Calu3 (cell line): ENCODE results near the gene SH3RF3. TPM values are rescaled to one million over a fixed set of nuclear protein-coding genes. Genes with fewer than 3 reads are reported as not detected.

Experiments
- BruUV-seq: library from RNA; stranded (reverse); fragments of 400-500 nt; replicated peaks from 2 replicates; lab custom pipeline; 2021; lab: Mats Ljungman, UMichigan
- CTCF ChIA-PET: fragments of 300-600 bp; sonication (Branson Sonifier 250); formaldehyde crosslinking; loops from one replicate; lab custom pipeline; 2022; ENCODE audit warnings: antibody characterized with exemption; lab: Charles Lee
- DNase-seq: peaks from one replicate; pipeline ENCODE4 v3.0.0; 2022
- H3K27ac Mint-ChIP-seq: one replicate; pipeline ENCODE4 v1.8.0; 2022; ENCODE audit warnings: mixed read lengths; ENCODE audit not compliant: unreplicated experiment
- H3K27me3 Mint-ChIP-seq: one replicate; pipeline ENCODE4 v1.8.0; 2022; ENCODE audit warnings: mixed read lengths; ENCODE audit not compliant: unreplicated experiment
- H3K36me3 Mint-ChIP-seq: one replicate; pipeline ENCODE4 v1.8.0; 2022; ENCODE audit warnings: mild to moderate bottlenecking, moderate library complexity, mixed read lengths; ENCODE audit not compliant: insufficient read depth, unreplicated experiment
- H3K4me1 Mint-ChIP-seq: one replicate; pipeline ENCODE4 v1.8.0; 2022; ENCODE audit warnings: mild to moderate bottlenecking, low read depth, mixed read lengths; ENCODE audit not compliant: unreplicated experiment
- H3K4me3 Mint-ChIP-seq: one replicate; pipeline ENCODE4 v1.8.0; 2022; ENCODE audit warnings: mild to moderate bottlenecking, low read depth, moderate library complexity, mixed read lengths; ENCODE audit not compliant: unreplicated experiment
- H3K9me3 Mint-ChIP-seq: one replicate; pipeline ENCODE4 v1.8.0; 2022; ENCODE audit warnings: low read depth, mixed read lengths; ENCODE audit not compliant: unreplicated experiment
- CTCF ChIP-seq: fragments of 200-600 bp; IDR thresholded peaks from one replicate; pipeline ENCODE4 v1.8.0; 2022; ENCODE audit warnings: antibody characterized with exemption; ENCODE audit not compliant: unreplicated experiment
- intact Hi-C: fragments of 100-400 bp; cut with micrococcal nuclease; formaldehyde crosslinking; loops from one replicate; pipeline ENCODE4 v1.10.0; 2022; ENCODE audit not compliant: unreplicated experiment
- total RNA-seq: library from RNA; stranded (reverse); gene quantifications from 2 replicates; pipeline ENCODE4 v1.2.3, GENCODE V29; 2022

SH3RF3 gene
- total RNA-seq, 1 experiment from 2014 or later: 0.17 TPM

DNA sequence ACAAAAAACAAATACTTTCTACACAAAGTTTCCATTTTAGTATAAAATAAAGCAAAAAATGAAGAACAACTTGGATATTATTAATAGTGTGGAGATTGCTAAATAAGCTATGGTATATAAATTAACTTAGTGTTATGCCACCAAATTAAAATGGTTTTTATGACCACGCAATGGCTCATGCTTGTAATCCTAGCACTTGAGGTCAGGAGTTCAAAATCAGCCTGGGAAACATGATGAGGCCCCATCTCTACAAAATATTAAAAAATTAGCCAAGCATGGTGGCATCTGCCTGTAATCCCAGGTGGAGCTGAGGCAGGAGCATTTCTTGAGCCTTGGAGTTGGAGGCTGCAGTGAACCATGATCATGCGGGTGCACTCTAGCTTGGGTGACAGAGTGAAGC lies 108.8 kb downstream of the SH3RF3 start:
- no TSS peak for BruUV-seq

GRCh38 chr2:109238580-109238979 lies 109.6 kb downstream of the SH3RF3 start:
- Mint-ChIP-seq H3K36me3 (peaks cover 5% of the 10 kb centered on the region), H3K27ac (no peak overlapping the region), H3K4me1 (peaks cover 17% of the 10 kb centered on the region), H3K4me3 (no peak overlapping the region), H3K9me3 (no peaks in the 10 kb centered on the region), H3K27me3 (peaks cover 71% of the 10 kb centered on the region)
- CTCF ChIA-PET: interaction anchor here (1.8 kb wide), 1 partner anchor 13 kb away, joined by 4 read pairs; no protein-coding TSS in a partner anchor
- no peak for TF ChIP-seq CTCF
- DNase-seq: no peak
- no TSS peak for BruUV-seq
- intact Hi-C loops: no loop called here

More for the DNA sequence above, 108.8 kb downstream of the SH3RF3 start:
- DNase-seq: no peak
- no peak overlapping the region for H3K4me3 Mint-ChIP-seq
- peaks cover 10% of the 10 kb centered on the region for H3K4me1 Mint-ChIP-seq
- CTCF ChIA-PET: interaction anchor here (0.6 kb wide), 1 partner anchor 26 kb away, joined by 4 read pairs; no protein-coding TSS in a partner anchor
- TF ChIP-seq CTCF: no peak
- H3K27ac Mint-ChIP-seq: no peak overlapping the region
- H3K27me3 Mint-ChIP-seq: peaks cover 79% of the 10 kb centered on the region
- H3K36me3 Mint-ChIP-seq: peaks cover 5% of the 10 kb centered on the region
- H3K9me3 Mint-ChIP-seq: no peaks in the 10 kb centered on the region
- intact Hi-C loops: no loop called here

DNA sequence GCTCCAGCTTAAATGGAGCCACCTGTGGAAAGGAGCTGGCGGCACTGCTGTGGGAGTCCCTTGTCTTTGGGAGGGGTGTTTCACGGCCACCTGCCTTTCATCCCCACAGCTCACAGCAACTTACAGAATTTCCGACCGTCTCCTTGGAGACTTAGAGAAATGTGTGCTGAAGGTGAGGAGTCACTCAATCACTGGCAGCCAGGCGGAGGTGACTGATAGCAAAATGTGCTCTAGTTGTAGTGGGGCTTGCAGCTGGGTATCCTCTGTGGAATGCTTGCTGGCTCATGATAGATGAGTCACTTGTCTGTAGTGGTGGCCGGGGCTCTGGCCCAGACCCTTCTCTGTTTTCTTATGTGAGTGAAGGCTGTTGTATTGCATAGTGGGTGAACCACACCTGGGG lies 110.7 kb downstream of the SH3RF3 start:
- no peak overlapping the region for H3K4me3 Mint-ChIP-seq
- H3K4me1 Mint-ChIP-seq: peaks cover 22% of the 10 kb centered on the region
- intact Hi-C loops: no loop called here
- no peak overlapping the region for H3K27ac Mint-ChIP-seq
- H3K9me3 Mint-ChIP-seq: no peaks in the 10 kb centered on the region
- CTCF ChIA-PET: interaction anchor here (1.8 kb wide), 1 partner anchor 14 kb away, joined by 4 read pairs; no protein-coding TSS in a partner anchor
- peaks cover 5% of the 10 kb centered on the region for H3K36me3 Mint-ChIP-seq
- peaks cover 60% of the 10 kb centered on the region for H3K27me3 Mint-ChIP-seq
- BruUV-seq: no TSS peak
- DNase-seq: no peak
- TF ChIP-seq CTCF: no peak

DNA sequence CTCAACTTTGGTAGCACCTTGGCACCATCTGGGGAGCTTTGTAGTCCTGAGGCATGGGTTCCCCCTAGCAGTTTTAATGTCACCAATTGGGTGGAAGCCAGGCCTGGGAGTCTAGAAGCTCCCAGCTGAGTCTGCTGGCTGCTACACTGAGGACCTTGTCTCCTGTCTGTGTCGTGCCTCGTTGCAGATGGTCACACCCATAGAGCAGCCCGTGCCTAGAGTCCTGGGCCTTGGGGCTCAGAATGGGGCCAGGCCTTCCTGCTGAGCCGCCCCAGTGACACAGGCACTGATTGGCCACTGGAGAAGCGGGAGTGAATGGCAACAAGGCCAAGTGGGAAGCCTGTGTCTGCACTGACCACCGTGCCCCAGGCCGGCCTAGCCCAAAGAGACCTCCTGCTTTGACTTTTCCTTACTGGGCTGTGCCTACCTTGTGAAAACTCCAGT lies 113.2 kb downstream of the SH3RF3 start:
- Mint-ChIP-seq H3K9me3 (no peaks in the 10 kb centered on the region), H3K4me3 (no peak overlapping the region), H3K27ac (peak overlapping the region; percentile 51), H3K4me1 (peaks cover 23% of the 10 kb centered on the region), H3K27me3 (peaks cover 39% of the 10 kb centered on the region), H3K36me3 (peaks cover 5% of the 10 kb centered on the region)
- BruUV-seq: no TSS peak
- intact Hi-C loops: no loop called here
- no peak for TF ChIP-seq CTCF
- CTCF ChIA-PET: no interaction called here
- no peak for DNase-seq
